ENCODE measurements around the gene RBCK1.

DNA sequence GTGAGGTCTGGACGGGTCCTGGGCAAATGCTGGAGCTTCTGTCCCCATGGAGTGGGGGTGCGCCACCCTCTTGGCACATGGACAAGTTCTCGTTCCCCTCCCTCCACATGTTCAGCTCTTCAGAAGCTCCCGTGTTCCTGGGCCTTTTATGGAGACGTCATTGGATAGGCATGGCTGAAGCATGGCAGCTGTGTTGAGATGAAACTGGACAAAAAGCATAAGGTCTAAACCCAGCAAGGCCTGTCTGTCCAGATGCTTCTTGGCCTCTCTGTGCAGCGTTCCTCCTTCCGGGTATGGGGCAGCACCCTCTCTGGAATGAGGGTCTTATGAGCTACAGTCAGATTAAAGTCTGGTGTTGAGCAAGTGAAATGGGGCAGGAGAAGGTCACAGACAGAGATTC is 27.5 kb downstream of the RBCK1 start:
- TF ChIP-seq, protein P1, sequence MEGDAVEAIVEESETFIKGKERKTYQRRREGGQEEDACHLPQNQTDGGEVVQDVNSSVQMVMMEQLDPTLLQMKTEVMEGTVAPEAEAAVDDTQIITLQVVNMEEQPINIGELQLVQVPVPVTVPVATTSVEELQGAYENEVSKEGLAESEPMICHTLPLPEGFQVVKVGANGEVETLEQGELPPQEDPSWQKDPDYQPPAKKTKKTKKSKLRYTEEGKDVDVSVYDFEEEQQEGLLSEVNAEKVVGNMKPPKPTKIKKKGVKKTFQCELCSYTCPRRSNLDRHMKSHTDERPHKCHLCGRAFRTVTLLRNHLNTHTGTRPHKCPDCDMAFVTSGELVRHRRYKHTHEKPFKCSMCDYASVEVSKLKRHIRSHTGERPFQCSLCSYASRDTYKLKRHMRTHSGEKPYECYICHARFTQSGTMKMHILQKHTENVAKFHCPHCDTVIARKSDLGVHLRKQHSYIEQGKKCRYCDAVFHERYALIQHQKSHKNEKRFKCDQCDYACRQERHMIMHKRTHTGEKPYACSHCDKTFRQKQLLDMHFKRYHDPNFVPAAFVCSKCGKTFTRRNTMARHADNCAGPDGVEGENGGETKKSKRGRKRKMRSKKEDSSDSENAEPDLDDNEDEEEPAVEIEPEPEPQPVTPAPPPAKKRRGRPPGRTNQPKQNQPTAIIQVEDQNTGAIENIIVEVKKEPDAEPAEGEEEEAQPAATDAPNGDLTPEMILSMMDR (IDR thresholded peaks at IDR 0.05; ENCODE audit: borderline replicate concordance, extremely low read depth, low read length, poor library complexity, severe bottlenecking): no peak
- TF ChIP-seq EZH2 (IDR thresholded peaks at IDR 0.05; ENCODE audit: borderline replicate concordance, low read depth, low read length, severe bottlenecking): no peak

All from DND-41 (cell line).